Mononuclear cell (primary cell): ENCODE results near the gene MCM3AP. TPM values are rescaled to one million over a fixed set of nuclear protein-coding genes. Genes with fewer than 3 reads are reported as not detected.

Experiments used
- H3K27me3 ChIP-seq: 2 replicates; pipeline ENCODE4 v1.6.0; 2011; ENCODE audit warnings: low read length, control low read depth; ENCODE audit not compliant: insufficient read depth
- H3K4me1 ChIP-seq: 2 replicates; pipeline ENCODE4 v1.5.1; 2011; ENCODE audit warnings: mild to moderate bottlenecking, low read length, control low read depth; ENCODE audit not compliant: insufficient read depth
- H3K4me3 ChIP-seq: 2 replicates; pipeline ENCODE4 v1.5.1; 2011; ENCODE audit warnings: mild to moderate bottlenecking, low read length, moderate library complexity
- H3K9me3 ChIP-seq: 2 replicates; pipeline ENCODE4 v1.5.1; 2011; ENCODE audit warnings: low read depth, mild to moderate bottlenecking, control low read depth, low read length
- total RNA-seq: library from RNA; depleted of rRNA; stranded (reverse); fragments of >200 nt; gene quantifications from one replicate; pipeline ENCODE4 v1.2.3, GENCODE V29; 2012

Gene MCM3AP
- total RNA-seq, result 38.8 TPM

DNA sequence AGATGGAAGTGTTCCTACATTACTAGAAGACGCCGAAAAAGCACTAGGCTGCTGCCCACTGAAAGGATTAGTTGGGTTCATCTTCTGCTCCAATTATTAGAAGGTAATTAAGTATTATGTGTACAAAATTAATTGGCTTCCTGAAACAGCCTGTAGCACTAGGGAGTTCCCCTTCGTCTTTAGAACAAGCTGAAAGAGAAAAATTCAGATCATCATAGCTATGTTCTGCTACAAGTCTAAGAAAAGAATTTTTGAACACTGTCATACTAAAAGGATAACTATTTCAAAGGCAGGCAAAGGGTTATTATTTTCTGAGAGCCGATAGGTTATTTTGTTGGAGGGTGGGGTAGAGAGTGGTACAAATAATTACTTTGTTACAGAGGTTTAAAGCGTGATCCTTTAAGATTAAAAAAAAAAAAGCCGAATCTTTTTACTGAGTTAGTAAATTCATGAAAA, at the start of gene MCM3AP:
MCM3AP (minus strand) TSS at position 406 of the 456 bp plus-strand sequence; CDS start at position 81, 325 bp downstream.
- Histone ChIP-seq H3K9me3 (no peaks in the 10 kb centered on the region), H3K4me3 (peak within 1 kb of the TSS; percentile 82), H3K27me3 (no peaks in the 10 kb centered on the region), H3K4me1 (peaks cover 67% of the 10 kb centered on the region)

DNA sequence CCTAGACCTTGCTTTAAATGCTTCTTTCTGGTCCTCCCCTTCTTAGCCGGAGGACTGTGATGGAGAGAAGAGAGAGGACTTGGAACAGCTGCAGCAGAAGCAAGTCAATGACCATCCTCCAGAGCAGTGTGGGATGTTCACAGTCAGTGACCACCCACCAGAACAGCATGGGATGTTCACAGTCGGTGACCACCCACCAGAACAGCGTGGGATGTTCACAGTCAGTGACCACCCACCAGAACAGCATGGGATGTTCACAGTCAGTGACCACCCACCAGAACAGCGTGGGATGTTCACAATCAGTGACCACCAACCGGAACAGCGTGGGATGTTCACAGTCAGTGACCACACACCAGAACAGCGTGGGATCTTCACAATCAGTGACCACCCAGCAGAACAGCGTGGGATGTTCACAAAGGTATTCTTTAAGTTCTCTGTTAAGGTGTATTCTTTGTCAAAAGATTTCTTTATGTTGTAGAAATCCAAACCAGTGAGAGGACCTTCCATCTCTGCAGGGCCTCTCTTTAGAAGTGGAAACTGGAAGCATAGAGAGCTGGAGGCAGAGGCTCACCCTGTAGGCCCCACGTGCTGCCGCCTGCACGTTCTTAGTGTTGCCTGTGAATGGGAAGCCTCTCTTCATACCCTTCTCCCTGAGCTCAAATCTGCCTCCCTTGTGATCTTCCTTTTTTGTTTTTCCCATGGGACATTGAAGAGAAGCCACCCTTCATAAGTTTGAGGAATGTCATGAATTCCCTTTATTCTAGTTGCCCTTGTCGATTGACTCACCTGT, 49.1 kb upstream of the MCM3AP start:
- no peaks in the 10 kb centered on the region for H3K9me3 ChIP-seq
- H3K4me1 ChIP-seq, result no peaks in the 10 kb centered on the region
- H3K27me3 ChIP-seq, result no peaks in the 10 kb centered on the region
- no peak overlapping the region for H3K4me3 ChIP-seq

DNA sequence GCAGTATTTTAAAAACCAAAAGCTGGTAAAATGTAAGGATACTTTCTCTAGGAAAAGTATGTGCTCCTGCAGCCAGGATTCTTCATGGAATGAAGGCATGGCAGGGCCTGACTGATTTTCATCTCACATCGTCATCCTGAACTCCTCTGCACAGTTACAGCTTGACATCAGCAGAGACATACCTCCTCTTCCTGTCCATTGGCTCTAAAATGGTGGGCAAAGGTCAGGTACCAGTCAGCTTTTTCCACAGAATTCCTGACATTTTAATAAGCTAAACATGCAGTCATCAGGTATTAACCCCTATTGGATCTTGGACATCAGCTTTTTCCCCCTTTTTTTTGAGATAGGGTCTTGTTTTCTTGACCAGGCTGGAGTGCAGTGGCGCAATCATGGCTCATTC, 44.4 kb upstream of the MCM3AP start:
- Histone ChIP-seq H3K4me3 (no peak overlapping the region), H3K9me3 (no peaks in the 10 kb centered on the region), H3K4me1 (peaks cover 11% of the 10 kb centered on the region), H3K27me3 (no peaks in the 10 kb centered on the region)

DNA sequence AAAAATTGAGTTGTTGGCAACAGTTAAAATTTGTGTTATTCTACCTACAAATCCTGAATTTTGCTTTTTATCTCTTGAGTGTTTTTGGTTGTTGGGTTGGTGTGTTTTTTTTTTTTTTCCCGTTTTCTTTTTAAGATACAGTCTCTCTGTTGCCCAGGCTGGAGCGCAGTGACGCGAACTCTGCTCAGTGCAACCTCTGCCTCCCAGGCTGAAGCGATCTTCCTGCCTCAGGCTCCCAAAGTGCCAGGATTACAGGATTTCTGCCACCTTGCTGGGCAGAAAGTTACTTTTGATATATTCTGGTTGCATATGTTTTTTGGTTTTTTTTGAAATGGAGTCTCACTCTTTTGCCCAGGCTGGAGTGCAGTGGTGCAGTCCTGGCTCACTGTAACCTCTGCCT, 42.7 kb upstream of the MCM3AP start:
- no peaks in the 10 kb centered on the region for H3K27me3 ChIP-seq
- no peaks in the 10 kb centered on the region for H3K9me3 ChIP-seq
- H3K4me1 ChIP-seq, result peaks cover 15% of the 10 kb centered on the region
- H3K4me3 ChIP-seq, result no peak overlapping the region

GRCh38 chr21:46327711-46328110, 42.3 kb upstream of the MCM3AP start:
- Histone ChIP-seq H3K9me3 (no peaks in the 10 kb centered on the region), H3K4me3 (no peak overlapping the region), H3K4me1 (peaks cover 20% of the 10 kb centered on the region), H3K27me3 (no peaks in the 10 kb centered on the region)

GRCh38 chr21:46326110-46326703, 40.8 kb upstream of the MCM3AP start:
- no peaks in the 10 kb centered on the region for H3K9me3 ChIP-seq
- no peak overlapping the region for H3K4me3 ChIP-seq
- no peaks in the 10 kb centered on the region for H3K27me3 ChIP-seq
- H3K4me1 ChIP-seq, result peaks cover 35% of the 10 kb centered on the region

DNA sequence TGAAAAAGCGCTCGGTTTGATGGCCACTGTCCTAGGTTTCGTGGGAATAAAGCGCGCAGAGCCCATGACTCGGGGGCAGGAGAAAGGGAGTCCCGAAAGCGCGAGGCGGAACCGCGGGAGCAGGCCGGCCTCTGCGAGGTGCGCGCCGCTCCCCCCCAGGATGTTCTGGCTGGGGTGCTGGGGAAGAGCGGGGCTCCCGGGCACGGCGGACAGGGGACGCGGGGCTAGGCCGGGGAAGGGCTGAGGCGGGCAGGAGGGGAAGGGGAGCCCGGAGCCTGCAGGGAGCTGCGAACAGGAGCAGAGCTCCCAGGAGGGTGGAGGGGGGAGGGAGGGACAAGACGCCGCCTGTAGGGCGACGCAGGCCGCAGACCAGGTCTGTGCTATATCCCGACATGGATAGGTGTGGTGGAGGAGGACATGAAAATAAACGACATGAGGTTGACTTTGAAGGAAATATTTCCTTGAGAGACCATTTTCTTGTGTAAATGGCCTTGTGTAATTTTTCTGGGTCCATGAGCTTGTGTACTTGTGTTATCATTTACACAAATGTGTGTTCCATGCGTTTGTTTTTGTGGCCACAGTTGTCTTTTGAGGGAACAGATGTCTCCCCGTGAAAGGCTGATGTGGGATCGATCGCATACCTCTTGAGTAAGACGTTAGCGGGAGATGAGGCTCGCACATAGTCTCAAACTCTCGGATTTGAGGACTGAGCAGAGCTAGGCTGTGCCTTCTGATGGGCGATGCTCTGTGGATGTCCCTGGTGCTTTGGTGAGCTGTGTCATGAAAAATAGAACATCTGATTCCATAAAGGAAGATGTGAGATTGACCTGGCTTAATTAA, 39.9 kb upstream of the MCM3AP start:
- H3K4me3 ChIP-seq, result peak overlapping the region; percentile 97
- peaks cover 43% of the 10 kb centered on the region for H3K4me1 ChIP-seq
- no peaks in the 10 kb centered on the region for H3K27me3 ChIP-seq
- H3K9me3 ChIP-seq, result no peaks in the 10 kb centered on the region

DNA sequence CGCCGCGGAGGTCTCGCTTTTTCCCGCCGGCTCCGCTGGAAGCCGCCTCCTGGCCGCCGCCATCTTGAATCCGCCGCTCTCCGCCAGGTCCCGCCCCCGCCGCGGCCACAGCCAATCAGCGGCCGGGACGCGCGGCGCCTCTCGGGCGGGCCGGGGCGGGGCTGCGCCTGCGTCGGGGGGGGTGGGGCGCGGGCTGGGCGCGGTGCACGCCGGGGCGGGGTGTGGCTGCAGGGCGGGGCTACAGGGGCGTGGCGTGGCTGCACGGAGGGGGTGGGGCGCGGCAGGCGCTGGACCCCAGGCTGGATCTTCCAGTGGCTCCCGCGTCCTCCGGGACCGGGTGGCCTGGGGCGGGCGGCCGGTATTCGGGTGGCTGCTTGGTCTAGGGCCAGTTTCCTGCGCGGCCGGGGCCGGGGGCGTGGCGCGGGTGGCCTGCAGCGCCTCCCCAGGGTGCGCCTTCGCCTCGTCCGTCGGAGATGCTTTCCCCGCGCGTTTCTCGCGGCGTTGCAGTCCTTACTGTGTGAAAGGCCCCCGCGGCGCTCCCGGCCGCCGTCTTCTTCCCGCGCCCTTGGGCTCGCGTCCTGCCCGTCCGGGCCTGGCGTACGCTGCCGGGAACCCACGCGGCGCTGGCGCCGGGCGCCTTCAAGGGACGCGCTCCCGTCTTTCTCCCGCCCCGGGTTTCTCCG, 39.1 kb upstream of the MCM3AP start:
- peak overlapping the region; percentile 97 for H3K4me3 ChIP-seq
- no peaks in the 10 kb centered on the region for H3K9me3 ChIP-seq
- H3K4me1 ChIP-seq, result peaks cover 50% of the 10 kb centered on the region
- H3K27me3 ChIP-seq, result no peaks in the 10 kb centered on the region

GRCh38 chr21:46323710-46324389, 38.4 kb upstream of the MCM3AP start, which contains the start of the genes C21orf58 and PCNT:
Gene C21orf58, minus strand, starts transcription at chr21:46323870. Its CDS starts 1,132 bp downstream, at chr21:46322738.
Gene PCNT, plus strand, starts transcription at chr21:46324156. Its CDS starts 73 bp downstream, at chr21:46324229.
- H3K27me3 ChIP-seq, result no peaks in the 10 kb centered on the region
- no peaks in the 10 kb centered on the region for H3K9me3 ChIP-seq
- peaks cover 50% of the 10 kb centered on the region for H3K4me1 ChIP-seq
- peak within 1 kb of the TSS; percentile 97 for H3K4me3 ChIP-seq

- Histone ChIP-seq H3K4me1 (peaks cover 50% of the 10 kb centered on the region), H3K4me3 (peak overlapping the region; percentile 97), H3K27me3 (no peaks in the 10 kb centered on the region), H3K9me3 (no peaks in the 10 kb centered on the region)
Measured at GRCh38 chr21:46323227-46323709, 37.9 kb upstream of the MCM3AP start.

GRCh38 chr21:46322351-46323226, 37.2 kb upstream of the MCM3AP start:
- peak overlapping the region; percentile 97 for H3K4me3 ChIP-seq
- H3K9me3 ChIP-seq, result no peaks in the 10 kb centered on the region
- H3K27me3 ChIP-seq, result no peaks in the 10 kb centered on the region
- peaks cover 50% of the 10 kb centered on the region for H3K4me1 ChIP-seq

- no peaks in the 10 kb centered on the region for H3K9me3 ChIP-seq
- H3K27me3 ChIP-seq, result no peaks in the 10 kb centered on the region
- no peak overlapping the region for H3K4me3 ChIP-seq
- H3K4me1 ChIP-seq, result peaks cover 43% of the 10 kb centered on the region
Measured at GRCh38 chr21:46320331-46320801, 35.0 kb upstream of the MCM3AP start.

GRCh38 chr21:46319186-46319585, 33.8 kb upstream of the MCM3AP start:
- no peaks in the 10 kb centered on the region for H3K27me3 ChIP-seq
- peaks cover 39% of the 10 kb centered on the region for H3K4me1 ChIP-seq
- H3K9me3 ChIP-seq, result no peaks in the 10 kb centered on the region

More at GRCh38 chr21:46319186-46319585, 33.8 kb upstream of the MCM3AP start:
- no peak overlapping the region for H3K4me3 ChIP-seq
